Urinary bladder (tissue), 4 donors: ENCODE measurements around the gene PLEKHG3. TPM values are rescaled to one million over a fixed set of nuclear protein-coding genes. Genes with fewer than 3 reads are reported as not detected.
A peak's percentile ranks its signal among the peaks of the same experiment; 100 is the strongest.

ENCODE experiments used
- DNase-seq: peaks from one replicate; pipeline ENCODE4 v3.0.0-alpha.2; 2015; ENCODE audit errors: extremely low spot score
- H3K27ac ChIP-seq: one replicate; pipeline ENCODE4 v1.5.1; 2013; ENCODE audit warnings: low read depth, mild to moderate bottlenecking, moderate library complexity
- H3K36me3 ChIP-seq: one replicate; pipeline ENCODE4 v1.6.1; 2013; ENCODE audit warnings: mild to moderate bottlenecking, moderate library complexity; ENCODE audit not compliant: insufficient read depth
- H3K4me1 ChIP-seq: one replicate; pipeline ENCODE4 v1.6.1; 2013; ENCODE audit warnings: mild to moderate bottlenecking, moderate library complexity; ENCODE audit not compliant: insufficient read depth
- H3K4me3 ChIP-seq: one replicate; pipeline ENCODE4 v1.5.1; 2013; ENCODE audit warnings: low read depth, low read length
- WGBS: extraction: QIAGEN DNeasy Blood & Tissue Kit; methylation state at CpG from one replicate; pipeline ENCODE4 v1.1.7; 2013; 5-methylcytosine and 5-hydroxymethylcytosine counted together
- polyA plus RNA-seq: library from polyadenylated mRNA; stranded (reverse); fragments of 200-250 nt; gene quantifications from one replicate; pipeline ENCODE4 v1.2.3, GENCODE V29; 2013
- total RNA-seq: library from RNA; depleted of rRNA; stranded (reverse); fragments of >200 nt; gene quantifications from one replicate; pipeline ENCODE4 v1.2.3, GENCODE V29; 2014
- donor health status: healthy with polysubstance abuse.
- donor health status: healthy.

PLEKHG3 gene
- total and polyA plus RNA-seq, 2 donors, result 30.6 to 74.5 TPM

GRCh38 chr14:64706119-64706592 is 1.9 kb downstream of the PLEKHG3 start:
- no peak for DNase-seq
- H3K36me3 ChIP-seq, result no peaks in the 10 kb centered on the region
- 33% methylated on average over 4 of the region's 4 CpGs for WGBS
- no peaks in the 10 kb centered on the region for H3K4me1 ChIP-seq
- H3K27ac ChIP-seq, result no peak overlapping the region
- no peak overlapping the region for H3K4me3 ChIP-seq

GRCh38 chr14:64706593-64707193 is 2.5 kb downstream of the PLEKHG3 start:
- Histone ChIP-seq H3K27ac (no peak overlapping the region), H3K4me3 (no peak overlapping the region), H3K36me3 (no peaks in the 10 kb centered on the region), H3K4me1 (no peaks in the 10 kb centered on the region)
- WGBS, result 33% methylated on average over 14 of the region's 14 CpGs
- DNase-seq, result no peak

GRCh38 chr14:64707661-64708060 is 3.4 kb downstream of the PLEKHG3 start:
- no peak overlapping the region for H3K27ac ChIP-seq
- WGBS, result 66% methylated on average over 7 of the region's 7 CpGs
- no peak overlapping the region for H3K4me3 ChIP-seq
- H3K4me1 ChIP-seq, result no peaks in the 10 kb centered on the region
- no peaks in the 10 kb centered on the region for H3K36me3 ChIP-seq
- no peak for DNase-seq

- WGBS, result 47% methylated on average over 18 of the region's 18 CpGs
- H3K36me3 ChIP-seq, result no peaks in the 10 kb centered on the region
- DNase-seq, result no peak
- H3K27ac ChIP-seq, result no peak overlapping the region
- H3K4me3 ChIP-seq, result no peak overlapping the region
- H3K4me1 ChIP-seq, result no peaks in the 10 kb centered on the region
Observed at GRCh38 chr14:64708148-64709004, 4.2 kb downstream of the PLEKHG3 start.

GRCh38 chr14:64709126-64709525 is 4.9 kb downstream of the PLEKHG3 start:
- DNase-seq, result no peak
- no peak overlapping the region for H3K27ac ChIP-seq
- WGBS, result 49% methylated on average over 5 of the region's 5 CpGs
- H3K4me3 ChIP-seq, result no peak overlapping the region
- no peaks in the 10 kb centered on the region for H3K4me1 ChIP-seq
- H3K36me3 ChIP-seq, result no peaks in the 10 kb centered on the region

- WGBS, result 53% methylated on average over 5 of the region's 5 CpGs
- DNase-seq, result no peak
- Histone ChIP-seq H3K4me3 (no peak overlapping the region), H3K4me1 (no peaks in the 10 kb centered on the region), H3K27ac (no peak overlapping the region), H3K36me3 (no peaks in the 10 kb centered on the region)
Observed at GRCh38 chr14:64711039-64711438, 6.8 kb downstream of the PLEKHG3 start.

GRCh38 chr14:64713677-64714076 is 9.5 kb downstream of the PLEKHG3 start:
- Histone ChIP-seq H3K4me3 (no peak overlapping the region), H3K4me1 (no peaks in the 10 kb centered on the region), H3K27ac (no peak overlapping the region), H3K36me3 (no peaks in the 10 kb centered on the region)
- DNase-seq, result no peak

GRCh38 chr14:64714432-64715025 is 10.3 kb downstream of the PLEKHG3 start:
- no peak overlapping the region for H3K4me3 ChIP-seq
- no peak for DNase-seq
- H3K27ac ChIP-seq, result no peak overlapping the region
- H3K36me3 ChIP-seq, result no peaks in the 10 kb centered on the region
- H3K4me1 ChIP-seq, result no peaks in the 10 kb centered on the region
- WGBS, result 81% methylated on average over 5 of the region's 5 CpGs

GRCh38 chr14:64715146-64715627 is 11.0 kb downstream of the PLEKHG3 start:
- no peaks in the 10 kb centered on the region for H3K4me1 ChIP-seq
- H3K4me3 ChIP-seq, result no peak overlapping the region
- no peak overlapping the region for H3K27ac ChIP-seq
- 49% methylated on average over 4 of the region's 4 CpGs for WGBS
- no peak for DNase-seq
- no peaks in the 10 kb centered on the region for H3K36me3 ChIP-seq

- peak overlapping the region; percentile 24 for H3K4me3 ChIP-seq
- H3K4me1 ChIP-seq, result no peaks in the 10 kb centered on the region
- no peaks in the 10 kb centered on the region for H3K36me3 ChIP-seq
- no peak for DNase-seq
- 23% methylated on average over 22 of the region's 22 CpGs for WGBS
- H3K27ac ChIP-seq, result peak overlapping the region; percentile 26
Observed at GRCh38 chr14:64715628-64716412, 11.6 kb downstream of the PLEKHG3 start.

GRCh38 chr14:64717870-64718269 is 13.6 kb downstream of the PLEKHG3 start:
- WGBS, result 25% methylated on average over 6 of the region's 6 CpGs
- DNase-seq, result no peak
- Histone ChIP-seq H3K27ac (no peak overlapping the region), H3K4me3 (no peak overlapping the region), H3K36me3 (no peaks in the 10 kb centered on the region), H3K4me1 (no peaks in the 10 kb centered on the region)

- DNase-seq, result no peak
- WGBS, result 63% methylated on average over 7 of the region's 7 CpGs
- Histone ChIP-seq H3K36me3 (no peaks in the 10 kb centered on the region), H3K4me3 (no peak overlapping the region), H3K4me1 (no peaks in the 10 kb centered on the region), H3K27ac (no peak overlapping the region)
Observed at GRCh38 chr14:64718762-64719161, 14.5 kb downstream of the PLEKHG3 start.

- Histone ChIP-seq H3K4me1 (no peaks in the 10 kb centered on the region), H3K4me3 (no peak overlapping the region), H3K36me3 (no peaks in the 10 kb centered on the region), H3K27ac (no peak overlapping the region)
- no peak for DNase-seq
- WGBS, result 75% methylated on average over 7 of the region's 7 CpGs
Observed at GRCh38 chr14:64719601-64720000, 15.4 kb downstream of the PLEKHG3 start.
